CD4-positive, alpha-beta T cell treated with Interleukin-4 for 1 hour (primary cell): Measurements from ENCODE around the gene PDCD4.

Source experiments
- DNase-seq, 2 donors: peaks; one replicate each; pipeline ENCODE4 v3.0.0-alpha.2; 2020 to 2022

PDCD4 gene

DNA sequence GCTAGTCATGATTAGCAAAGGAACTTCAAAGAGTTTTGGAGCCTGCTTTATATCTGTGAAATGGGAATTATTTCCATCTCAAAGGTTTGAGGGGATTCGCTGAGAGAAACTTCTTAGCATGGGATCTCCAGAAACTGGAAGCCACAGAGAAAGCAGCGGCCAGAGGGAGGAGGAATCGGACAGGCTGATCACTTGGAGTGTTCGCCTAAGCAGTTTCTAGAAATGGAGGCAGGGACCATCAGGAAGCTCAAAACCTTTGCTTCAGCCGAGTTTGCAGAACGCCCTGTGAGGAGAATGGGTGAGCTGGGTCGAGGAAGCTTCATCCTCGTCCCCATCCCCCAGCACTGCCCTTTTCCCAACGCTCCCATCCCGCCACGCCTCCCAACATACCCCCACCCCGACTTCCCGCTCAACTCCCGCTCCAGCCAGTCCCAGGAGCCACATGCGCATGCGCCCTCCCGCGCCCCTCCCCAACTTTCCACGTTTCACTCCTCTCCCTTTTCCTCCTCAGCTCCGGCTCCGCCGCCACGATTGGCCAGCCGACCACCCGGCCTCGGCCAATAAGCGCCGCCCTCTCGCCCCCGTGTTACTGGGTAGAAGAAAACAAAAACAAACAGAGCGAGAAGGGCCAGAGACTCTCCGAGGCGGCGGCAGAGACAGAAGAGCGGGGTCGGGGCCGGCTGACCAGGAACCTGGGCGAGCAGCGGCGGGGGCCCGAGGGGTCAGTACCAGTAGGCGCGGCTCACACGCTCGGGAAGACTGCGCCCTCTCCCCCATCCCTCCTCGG is at the start of gene PDCD4:
Gene PDCD4, plus strand, starts transcription at position 631 of the 787 bp plus-strand sequence. CDS start 4,100 bp downstream, outside the sequence.
- peak; percentile 94 to 96 for DNase-seq

DNA sequence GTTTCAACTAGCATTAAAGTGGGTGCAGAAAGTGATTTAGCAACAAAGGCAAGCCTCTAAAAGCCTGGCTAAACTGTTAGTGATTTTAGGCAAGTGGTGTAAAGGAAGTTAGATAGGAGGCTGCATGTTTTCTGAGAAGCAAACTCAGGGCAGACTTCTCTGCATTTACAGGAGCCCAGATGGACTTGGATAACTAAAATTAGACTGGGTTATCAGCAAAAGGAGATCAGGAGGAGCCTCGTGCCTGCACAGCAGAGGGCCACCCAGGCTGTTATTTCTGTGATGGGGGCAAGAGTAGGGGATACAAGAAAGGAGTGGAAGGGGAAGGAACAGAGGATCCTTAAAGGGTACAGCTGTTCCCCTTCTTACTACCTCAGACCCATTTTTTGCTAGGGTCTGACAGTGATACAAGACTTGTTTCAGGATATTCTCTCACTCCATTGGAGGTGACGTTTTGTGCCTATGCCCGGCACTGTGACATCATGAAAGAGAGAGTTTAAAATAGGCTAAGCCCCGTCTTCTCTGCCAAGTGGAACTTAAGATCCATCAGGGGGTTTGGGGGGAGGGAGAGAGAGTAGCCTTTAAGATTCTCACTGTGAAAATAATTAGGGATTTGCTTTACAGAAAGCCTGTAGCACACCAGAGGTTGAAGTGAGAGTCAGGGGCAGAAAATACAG is 49.6 kb upstream of the PDCD4 start:
- no peak for DNase-seq

DNA sequence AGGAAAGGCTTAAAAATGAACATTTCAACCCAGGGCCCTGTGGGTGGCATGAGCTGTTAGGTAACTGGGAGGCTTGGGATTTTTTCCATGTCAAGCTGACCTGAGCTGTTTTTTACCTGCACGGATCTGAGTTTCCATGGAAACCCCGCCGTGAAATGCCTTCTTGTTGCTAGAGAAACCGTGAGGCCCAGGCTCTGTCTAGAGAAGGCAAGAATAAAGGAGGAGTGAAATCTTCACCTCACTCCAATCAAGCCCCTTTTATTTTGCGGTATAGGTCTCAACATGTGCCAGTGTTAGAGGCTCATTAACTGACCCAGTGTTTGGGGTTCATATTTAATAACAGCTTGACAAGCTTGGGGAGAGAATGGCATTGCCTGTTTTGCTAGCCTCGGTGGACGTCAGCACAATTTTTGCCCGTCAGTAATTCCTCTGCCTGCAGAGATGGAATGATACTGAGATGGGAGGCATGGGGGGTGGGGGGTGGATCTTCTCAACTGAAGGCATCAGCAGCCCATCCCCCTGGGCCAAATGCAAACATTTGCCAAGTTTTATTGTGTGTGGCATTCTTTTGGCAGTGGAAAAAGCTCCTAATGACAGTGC is 48.9 kb upstream of the PDCD4 start:
- no peak for DNase-seq

DNA sequence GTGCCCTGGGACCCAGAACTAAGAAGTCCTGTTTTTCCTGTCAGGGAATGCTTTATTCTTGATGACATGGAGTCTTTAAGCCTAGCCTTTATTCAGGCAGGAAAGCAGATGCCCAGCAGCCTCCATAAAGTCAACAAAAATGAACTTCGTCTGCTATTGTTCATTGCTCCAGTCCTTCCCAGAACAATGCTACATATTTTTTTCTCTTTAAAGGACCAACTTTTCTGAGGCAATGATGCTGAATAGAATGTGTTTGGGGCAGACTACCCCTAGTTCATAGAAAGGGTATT is 47.6 kb upstream of the PDCD4 start:
- no peak for DNase-seq

DNA sequence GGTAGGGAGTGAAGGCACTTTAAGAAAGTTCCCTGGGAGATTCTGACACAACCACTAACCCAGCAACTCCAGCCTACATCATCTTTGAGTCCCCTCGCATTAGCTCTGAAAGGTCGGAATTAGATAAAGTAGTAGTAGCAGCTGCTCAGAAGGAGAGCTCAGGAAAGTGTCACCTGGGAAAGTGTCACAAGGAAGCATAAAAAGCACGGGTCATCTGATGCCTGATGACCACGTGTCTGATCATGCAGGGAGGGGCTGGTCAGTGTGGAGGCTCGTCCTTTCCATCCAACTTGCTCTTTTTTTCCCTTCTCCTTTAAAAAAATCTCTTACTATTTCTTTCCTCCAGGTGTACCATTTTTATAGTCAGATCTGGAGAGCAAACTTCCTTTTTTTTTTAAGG is 47.1 kb upstream of the PDCD4 start:
- DNase-seq = no peak

DNA sequence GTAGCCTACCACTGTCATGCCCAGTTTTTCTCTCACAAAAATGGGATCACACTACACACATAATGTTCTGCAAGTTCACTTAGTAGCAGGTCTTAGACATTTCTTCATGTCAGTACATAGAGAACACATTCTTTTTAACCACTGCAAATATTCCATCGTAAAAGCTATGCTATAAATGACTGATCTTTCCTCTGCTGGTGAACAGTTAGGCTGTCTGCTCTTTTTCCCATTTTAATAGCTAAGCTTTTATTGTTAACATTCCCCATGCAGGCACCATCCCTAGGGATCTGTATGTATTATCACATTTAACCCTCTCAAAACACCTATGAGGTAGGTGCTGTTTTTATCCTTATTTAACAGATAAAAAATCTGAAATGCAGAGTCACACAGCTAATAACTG is 46.2 kb upstream of the PDCD4 start:
- no peak for DNase-seq

DNA sequence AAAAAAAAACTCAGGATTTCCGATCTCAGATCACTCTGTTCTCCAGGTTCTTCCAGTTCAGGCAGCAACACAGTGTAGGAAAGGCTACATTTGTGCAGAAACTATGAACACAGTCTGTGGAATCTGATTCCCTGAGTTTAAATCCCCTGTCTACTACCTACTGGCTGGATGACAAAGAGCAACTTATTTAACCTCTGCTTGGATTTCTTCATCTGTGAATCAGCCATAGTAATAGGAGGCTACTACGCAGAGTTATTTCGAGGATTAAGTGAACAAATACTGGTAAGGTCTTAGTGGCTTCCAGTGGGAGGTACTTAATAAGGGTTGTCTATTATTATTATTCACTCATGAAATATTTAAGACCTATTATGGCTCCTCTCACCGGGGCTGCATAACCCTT is 44.3 kb upstream of the PDCD4 start:
- no peak for DNase-seq

DNA sequence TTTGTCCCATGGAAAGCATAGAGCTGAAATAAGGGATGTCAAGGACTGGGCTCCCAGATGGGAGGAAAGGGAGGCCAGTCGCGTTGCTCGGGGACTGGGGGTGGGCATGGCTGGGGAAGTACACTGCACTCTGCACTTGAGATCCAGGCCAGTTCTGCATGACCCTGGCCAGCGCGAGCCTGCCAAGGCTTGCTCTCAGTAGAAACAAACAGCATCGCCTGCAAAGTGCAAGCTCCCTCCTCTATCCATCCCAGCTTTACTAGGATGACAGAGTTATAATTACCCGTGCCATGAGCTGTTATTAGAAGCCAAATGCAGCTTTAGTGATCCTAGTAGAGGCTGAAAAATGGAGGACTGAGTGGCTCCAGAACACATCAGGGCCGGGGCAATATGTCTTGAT is 43.9 kb upstream of the PDCD4 start:
- DNase-seq = no peak

DNA sequence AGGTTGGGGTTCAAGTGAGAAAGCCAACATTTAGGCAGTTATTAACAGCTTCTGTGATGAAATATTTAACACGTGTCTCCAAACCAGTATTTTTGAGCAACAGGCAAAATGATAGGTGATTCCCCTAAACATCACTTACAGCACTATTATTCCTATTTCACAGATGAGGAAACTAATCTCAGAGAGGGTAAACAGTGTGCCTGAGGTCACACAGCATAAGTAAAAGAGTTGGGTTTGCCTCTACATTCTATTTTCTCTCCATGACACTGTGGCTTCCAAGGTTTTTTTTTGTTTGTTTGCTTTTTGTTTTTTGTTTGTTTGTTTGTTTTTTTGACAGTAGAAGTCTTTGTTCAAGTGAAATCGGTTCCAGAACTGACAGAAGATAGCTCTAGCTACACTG is 43.2 kb upstream of the PDCD4 start:
- no peak for DNase-seq

DNA sequence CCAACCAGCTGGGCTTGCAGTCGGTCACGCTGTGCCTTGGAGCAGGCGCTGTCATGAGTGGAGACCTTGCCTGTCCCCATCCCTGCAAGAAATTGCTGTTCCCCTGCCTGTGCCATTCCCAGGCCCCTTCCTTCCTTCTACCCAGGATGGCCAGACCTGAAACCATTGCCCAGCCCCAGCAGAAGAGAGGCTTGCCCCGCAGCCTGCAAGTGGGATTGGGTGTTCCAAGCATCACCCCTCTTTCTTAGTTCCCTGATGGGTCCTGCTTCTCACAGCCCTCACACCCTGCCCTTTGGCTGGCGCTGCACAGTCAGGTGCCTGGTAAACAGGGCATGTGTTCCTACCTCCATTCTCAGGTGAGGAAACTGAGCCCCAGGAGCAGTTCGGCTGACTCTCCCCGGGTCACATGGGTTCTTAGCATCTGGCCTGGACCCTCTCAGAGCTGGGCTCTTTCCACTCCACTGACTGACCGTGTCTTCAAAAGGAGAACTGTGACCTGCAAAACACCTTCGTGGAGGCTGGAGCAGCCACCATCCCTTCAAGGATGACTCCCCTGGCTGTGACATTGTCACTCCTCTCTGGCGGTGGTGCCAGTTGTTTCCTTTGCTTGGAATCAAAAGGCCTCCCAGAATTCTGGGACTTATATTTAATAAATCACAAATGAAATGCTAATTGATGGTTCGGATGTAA is 41.9 kb upstream of the PDCD4 start:
- no peak for DNase-seq

DNA sequence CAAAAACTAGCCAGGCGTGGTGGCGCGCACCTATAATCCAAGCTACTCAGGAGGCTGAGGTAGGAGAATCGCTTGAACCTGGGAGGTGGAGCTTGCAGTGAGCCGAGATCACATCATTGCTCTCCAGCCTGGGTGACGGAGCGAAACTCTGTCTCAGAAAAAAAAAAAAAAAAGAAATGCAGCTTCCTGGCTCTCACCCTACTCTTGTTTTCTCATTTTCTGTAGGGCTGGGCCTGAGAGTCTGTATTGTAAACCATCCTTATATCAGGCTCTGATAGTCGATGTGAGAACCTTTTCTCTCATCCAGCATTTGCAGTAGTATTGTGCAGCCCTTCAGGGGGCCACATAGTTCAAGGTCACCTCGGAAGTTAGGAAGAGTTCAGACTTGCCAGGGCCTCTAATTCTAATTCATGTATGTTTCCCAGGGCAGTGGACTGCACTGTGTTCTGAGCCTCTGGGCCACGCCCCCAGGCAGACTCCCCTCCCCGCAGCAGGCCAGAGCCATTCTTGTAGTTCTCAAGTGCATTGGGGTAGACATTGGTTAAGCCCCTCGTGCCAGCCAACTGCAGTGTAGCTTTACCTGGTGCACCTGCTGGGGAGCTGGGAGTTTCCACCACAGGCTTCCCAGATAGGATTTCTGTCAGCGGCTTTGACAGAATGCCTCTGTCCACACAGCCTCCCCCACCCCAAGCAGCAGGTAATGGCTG is 38.3 kb upstream of the PDCD4 start:
- no peak for DNase-seq

DNA sequence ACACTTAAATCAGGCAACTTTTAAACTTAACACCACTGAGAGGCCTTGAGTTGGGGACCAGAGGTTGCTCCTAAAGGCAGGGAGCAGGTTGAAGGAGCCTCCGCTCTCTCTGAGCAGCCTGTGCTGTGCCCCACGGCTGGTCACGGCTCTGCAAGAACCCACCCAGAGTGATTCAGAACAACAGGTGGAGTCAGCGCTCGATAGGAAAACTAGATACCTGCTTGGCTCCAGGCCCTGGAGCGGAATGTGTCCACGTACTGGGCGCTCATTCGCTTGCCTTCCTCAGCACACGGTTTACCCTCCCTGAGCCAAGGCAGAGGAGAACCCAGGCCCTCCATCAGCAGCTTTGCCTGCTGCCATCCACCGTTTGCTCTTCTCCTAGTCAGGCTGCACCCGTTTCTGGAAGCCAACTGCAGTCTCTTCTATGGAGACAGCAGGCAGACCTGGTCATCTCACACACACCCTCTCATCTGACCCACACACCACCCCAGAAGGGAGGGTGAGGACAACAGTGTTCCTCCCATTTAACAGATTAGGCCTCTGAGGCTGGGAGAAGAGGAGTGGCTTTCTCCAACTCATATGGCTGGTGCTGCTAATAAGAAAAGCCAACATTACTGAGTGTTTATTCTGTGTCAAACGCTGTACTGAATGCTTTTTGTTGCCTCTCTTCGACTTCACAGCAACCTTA is 37.6 kb upstream of the PDCD4 start:
- no peak for DNase-seq

DNA sequence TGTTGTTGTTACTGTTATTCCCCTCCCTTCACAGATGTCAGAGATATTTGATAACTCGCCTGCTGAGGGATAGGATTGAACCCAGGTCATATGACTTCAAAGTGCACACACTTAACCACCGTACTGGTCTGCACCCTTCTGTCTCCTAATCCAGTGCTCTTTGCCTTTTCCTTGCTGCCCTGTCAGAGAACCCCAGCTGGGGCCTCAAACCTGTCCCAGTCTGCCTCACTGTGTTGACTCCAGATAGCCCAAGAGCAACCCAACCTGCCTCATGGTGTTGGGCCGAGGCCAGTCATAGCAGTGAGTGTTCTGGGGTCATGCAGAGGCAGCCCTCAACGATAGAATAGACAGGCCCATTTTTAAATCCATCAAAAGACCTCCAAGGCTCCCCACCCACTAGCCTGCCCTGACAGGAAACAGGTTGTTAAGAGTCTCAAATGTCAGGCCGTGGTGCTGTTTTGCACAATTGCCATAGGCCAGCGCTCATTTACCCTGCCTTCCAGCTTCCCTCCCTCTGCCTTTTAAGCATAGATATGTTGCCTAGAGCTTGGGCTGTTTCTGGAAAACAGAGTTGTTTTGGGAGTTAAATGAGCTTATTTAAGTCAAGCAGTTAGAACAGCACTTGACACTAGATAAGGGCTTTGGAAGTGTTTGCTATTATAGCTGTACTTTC is 37.0 kb upstream of the PDCD4 start:
- peak; percentile 27 to 36 for DNase-seq

DNA sequence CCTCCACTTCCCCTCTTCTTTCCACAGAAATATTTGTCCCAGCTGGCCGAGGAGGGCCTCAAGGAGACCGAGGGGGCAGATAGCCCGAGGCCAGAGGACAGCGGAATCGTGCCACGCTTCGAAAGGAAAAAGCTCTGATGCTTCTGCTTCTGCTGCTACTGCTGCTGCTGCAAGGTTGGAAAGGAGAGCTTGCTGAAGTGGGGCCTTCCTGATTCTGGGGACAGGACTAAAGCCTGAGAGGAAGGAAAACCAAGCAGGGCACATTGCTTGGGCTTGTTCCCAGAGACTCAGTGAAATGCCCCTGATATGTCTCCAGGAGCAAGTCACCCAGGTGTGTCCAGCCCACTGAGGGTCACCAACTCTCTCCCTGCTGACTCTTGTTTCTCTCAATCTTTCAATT is 35.9 kb upstream of the PDCD4 start:
- DNase-seq = no peak

DNA sequence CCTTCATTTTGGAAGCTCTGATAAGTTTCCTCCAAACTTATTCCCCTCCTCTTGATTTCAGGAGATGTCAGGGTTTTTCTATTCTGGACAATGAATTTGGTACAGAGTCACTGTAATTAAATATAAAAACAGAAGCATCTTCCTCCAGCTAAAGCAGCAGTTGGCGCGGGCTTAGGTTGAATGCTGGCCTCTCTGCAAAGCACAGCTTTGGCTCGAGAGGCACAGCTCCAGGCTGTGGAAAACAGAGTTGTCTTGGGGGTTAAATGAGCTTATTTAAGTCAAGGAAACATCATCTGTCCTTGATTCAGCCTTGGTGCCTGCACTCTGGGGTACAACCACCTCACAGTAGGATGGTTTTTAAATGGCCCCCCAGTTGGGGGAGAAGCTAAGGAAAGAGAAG is 35.0 kb upstream of the PDCD4 start:
- DNase-seq = no peak

DNA sequence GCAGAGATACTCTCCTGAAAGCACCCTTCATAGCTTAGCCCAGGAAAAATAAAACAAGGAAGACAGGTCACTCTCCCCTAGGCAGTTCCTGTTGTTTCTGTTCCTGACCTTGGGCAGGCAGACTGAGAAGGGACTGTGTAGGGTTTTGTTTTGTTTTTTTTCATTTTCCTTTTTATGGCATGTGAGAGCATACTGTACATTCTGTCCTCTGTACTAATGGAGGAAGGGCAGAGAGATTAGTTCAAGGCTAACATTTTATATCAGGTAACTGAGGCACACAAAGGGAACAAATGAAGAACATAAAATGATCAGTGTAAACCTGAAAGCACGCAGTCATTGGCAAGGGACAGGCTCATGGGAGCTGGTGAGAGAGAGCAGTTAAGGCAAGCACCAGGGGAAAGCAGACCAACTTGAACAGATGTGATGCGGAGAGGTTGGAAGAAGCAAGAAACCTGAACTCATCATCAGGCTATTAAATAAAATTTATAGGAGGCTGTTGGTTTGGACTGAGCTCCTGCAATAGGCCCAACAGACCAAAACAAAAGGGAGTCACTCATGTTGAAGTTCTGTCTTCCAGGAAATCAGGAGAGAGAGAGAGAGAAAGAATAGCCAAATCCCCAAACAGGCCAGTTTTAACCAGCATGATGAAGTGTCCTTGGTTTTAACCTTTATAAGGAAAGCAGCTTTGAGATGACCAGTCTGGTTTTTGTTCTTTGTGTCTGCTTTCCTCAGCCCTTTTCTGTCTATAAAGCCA is 34.1 kb upstream of the PDCD4 start:
- DNase-seq = no peak

DNA sequence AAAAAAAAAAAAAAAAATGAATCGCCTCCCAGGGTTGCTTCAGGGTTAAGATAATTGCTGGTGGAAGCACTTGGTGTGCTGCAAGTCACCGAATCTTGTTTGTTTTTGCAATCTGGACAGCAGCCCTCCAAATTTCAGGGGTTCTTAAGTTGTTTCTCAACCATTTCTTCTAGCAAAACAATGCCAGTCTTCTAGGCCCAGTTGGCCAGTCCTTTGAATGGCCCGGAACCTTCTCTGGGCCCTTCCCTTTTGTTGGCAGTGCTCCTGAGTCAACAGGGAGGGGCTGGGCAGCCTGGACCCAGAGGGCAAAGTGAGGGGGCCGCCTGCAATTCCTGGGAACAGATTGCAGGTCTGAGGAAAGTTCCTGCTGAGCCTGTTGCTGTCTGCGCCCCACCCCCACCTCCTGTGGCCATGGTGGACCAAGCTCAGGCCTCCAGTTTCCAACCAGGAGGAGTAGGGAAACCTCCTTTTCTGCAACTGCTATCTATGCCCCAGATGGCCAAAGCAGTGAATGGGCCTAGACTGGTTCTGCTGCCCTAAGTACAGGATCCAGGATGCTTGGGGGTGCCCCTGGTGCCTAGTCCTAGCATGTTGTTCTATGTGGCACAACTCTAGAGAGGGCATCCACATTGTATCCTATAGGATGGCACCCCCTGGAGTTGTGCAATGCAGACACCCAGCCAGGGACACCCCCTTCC is 31.4 kb upstream of the PDCD4 start:
- DNase-seq = no peak

DNA sequence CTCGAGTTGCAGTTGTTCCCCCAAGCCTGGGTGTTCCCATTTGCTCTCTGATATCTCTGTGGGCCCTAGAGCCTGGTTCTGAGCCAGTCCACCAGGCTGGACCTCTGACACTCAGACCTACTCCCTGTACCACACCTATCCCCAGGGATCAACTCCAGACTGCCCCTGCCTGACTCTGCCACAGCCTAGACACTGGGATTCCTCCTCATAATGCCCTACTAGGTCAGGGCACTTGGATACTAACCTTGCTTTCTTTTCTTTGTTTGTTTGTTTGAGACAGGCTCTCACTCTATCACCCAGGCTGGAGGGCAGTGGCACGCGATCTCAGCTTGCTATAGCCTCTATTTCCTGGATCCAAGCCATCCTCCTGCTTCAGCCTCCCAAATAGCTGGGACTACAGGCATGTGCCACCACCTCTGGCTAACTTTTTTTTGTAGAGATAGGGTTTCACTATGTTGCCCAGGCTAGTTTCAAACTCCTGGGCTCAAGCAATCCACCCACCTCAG is 30.8 kb upstream of the PDCD4 start:
- no peak for DNase-seq

DNA sequence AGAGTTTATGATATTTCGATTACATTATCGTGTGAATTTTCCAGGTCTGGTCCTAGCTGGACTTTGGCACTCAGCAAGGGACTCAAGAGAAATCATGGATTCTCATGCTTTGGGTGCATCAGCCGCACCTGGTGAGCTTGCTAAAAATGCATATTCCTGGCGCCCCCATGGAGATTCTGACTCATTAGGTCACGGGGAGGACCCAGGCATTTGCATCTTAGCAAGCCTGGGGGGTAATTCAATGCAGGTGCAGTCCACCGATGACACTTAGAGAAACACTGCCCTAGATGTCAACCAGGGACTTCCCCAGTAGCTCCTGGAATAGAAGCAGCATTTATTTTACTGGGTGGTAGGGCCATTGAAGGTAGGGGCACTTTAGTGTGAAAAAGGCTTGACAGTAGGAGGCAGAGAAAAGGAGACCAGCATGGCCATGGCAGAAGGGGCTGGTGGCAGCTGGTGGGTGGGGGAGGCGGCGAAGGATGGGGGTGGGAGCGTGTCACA is 29.9 kb upstream of the PDCD4 start:
- DNase-seq = peak in 1 of 2 donors; percentile 67

DNA sequence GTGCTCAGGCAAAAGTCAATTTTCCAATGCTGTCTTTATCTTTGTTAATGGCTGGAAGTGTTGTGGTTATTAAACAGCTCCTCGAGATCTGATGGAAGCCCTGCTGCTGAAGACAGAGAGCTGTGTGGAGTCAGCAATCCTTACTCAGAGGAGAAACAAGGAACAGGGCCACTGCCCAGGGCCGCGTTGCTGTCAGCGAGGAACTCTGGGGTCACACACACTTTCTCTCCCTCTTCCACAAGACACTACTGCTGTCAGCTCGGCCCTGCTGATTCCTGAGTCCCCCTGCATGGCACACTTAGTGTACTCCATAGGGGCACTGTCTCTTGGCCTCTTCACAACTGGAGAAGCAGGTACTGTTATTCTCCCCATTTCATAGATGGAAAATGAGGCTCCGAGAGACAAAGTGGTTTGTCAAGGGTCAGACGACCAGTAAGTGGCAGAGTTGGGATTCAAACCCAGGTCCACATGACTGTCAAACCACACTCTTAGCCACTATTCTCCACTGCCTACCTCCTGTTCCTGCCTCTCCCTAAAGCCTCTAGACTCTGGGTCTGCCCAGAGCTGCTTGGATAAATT is 29.3 kb upstream of the PDCD4 start:
- no peak for DNase-seq
